Prostate gland (tissue), 2 donors: ENCODE measurements around the gene KLHL40.

Experiments
- POLR2A ChIP-seq: fragments of 450-650 bp; IDR thresholded peaks from one replicate; pipeline ENCODE4 v1.6.1; 2016; ENCODE audit warnings: antibody characterized with exemption, mild to moderate bottlenecking
- POLR2AphosphoS5 ChIP-seq: sonication (generic); formaldehyde crosslinking; IDR thresholded peaks from one replicate; pipeline ENCODE4 v1.6.1; 2017; ENCODE audit warnings: antibody characterized with exemption
- TF ChIP-seq, protein P1 (sequence below), 4 experiments: fragments of 200-600 bp in 2 of 4; fragments of 450-650 bp in 2 of 4; sonication (generic) in 2 of 4; IDR thresholded peaks; 1 replicate in 3 of 4; 2 replicates in 1 of 4; pipeline ENCODE4 v1.5.1; 2016 to 2019; ENCODE audit warnings: antibody characterized with exemption in 4 of 4, mild to moderate bottlenecking in 2 of 4, moderate library complexity in 2 of 4

DNA sequence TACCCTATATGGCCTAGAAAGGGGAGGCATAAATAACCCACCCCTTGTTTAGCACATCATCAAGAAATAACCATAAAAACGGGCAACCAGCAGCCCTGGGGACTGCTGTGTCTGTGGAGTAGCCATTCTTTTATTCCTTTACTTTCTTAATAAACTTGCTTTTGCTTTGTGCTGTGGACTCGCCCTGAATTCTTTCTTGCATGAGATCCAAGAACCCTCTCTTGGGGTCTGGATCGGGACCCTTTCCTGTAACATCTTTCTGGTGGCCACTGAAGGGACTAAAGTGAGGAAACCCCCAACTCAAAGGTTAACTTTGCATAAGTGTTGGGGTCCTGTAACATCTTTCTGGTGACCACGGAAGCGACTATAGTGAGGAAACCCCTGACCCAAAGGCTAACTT is 33.0 kb downstream of the KLHL40 start:
- TF ChIP-seq, protein P1, sequence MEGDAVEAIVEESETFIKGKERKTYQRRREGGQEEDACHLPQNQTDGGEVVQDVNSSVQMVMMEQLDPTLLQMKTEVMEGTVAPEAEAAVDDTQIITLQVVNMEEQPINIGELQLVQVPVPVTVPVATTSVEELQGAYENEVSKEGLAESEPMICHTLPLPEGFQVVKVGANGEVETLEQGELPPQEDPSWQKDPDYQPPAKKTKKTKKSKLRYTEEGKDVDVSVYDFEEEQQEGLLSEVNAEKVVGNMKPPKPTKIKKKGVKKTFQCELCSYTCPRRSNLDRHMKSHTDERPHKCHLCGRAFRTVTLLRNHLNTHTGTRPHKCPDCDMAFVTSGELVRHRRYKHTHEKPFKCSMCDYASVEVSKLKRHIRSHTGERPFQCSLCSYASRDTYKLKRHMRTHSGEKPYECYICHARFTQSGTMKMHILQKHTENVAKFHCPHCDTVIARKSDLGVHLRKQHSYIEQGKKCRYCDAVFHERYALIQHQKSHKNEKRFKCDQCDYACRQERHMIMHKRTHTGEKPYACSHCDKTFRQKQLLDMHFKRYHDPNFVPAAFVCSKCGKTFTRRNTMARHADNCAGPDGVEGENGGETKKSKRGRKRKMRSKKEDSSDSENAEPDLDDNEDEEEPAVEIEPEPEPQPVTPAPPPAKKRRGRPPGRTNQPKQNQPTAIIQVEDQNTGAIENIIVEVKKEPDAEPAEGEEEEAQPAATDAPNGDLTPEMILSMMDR (IDR thresholded peaks at IDR 0.05), result no peak
- TF ChIP-seq POLR2A (no peak), POLR2AphosphoS5 (no peak)
